Measurements from ENCODE around the gene RALGPS1. TPM values are rescaled to one million over a fixed set of nuclear protein-coding genes. Genes with fewer than 3 reads are reported as not detected.
A peak's percentile ranks its signal among the peaks of the same experiment; 100 is the strongest.

Gene RALGPS1
- total RNA-seq, 4 donors from 2014 or later, result 2.2 to 10.3 (median 5.4) TPM

- no peak overlapping the region for H3K4me3 ChIP-seq
- ATAC-seq, result peak; percentile 18 to 59
- in situ Hi-C loops (cut with MboI; ENCODE audit: low sequenced_read_pairs in 4 of 4), result no loop called here
- no peaks in the 10 kb centered on the region for H3K27me3 ChIP-seq
- no peaks in the 10 kb centered on the region for H3K9me3 ChIP-seq
- peak overlapping the region; percentile 62 to 74 (median 69) for H3K27ac ChIP-seq
- no peaks in the 10 kb centered on the region for H3K36me3 ChIP-seq
- TF ChIP-seq CTCF (IDR thresholded peaks at IDR 0.05 in 4 of 5, conservative IDR thresholded peaks at IDR 0.05 in 1 of 5), result no peak
- TF ChIP-seq POLR2A (IDR thresholded peaks at IDR 0.05), result no peak
- peak in 1 of 2 donors; percentile 15 for DNase-seq
- peaks cover 33 to 34% of the 10 kb centered on the region in 2 donors for H3K4me1 ChIP-seq
- intact Hi-C loops (cut with DNase I; ENCODE audit: low total_unique reads), result loop anchor here (5.0 kb wide), 1 partner anchor 230 kb away; no protein-coding TSS in a partner anchor
Measured at GRCh38 chr9:126956917-126957686, 42.5 kb downstream of the RALGPS1 start.

GRCh38 chr9:126957687-126958053, 43.1 kb downstream of the RALGPS1 start:
- intact Hi-C loops (cut with DNase I; ENCODE audit: low total_unique reads), result loop anchor here (5.0 kb wide), 1 partner anchor 230 kb away; no protein-coding TSS in a partner anchor
- H3K4me3 ChIP-seq, result no peak overlapping the region
- H3K27ac ChIP-seq, result peak overlapping the region; percentile 62 to 74 (median 69)
- no peak for TF ChIP-seq POLR2A (IDR thresholded peaks at IDR 0.05)
- TF ChIP-seq CTCF (IDR thresholded peaks at IDR 0.05 in 4 of 5, conservative IDR thresholded peaks at IDR 0.05 in 1 of 5), result no peak
- peaks cover 38 to 39% of the 10 kb centered on the region in 2 donors for H3K4me1 ChIP-seq
- no peaks in the 10 kb centered on the region for H3K36me3 ChIP-seq
- ATAC-seq, result peak; percentile 85 to 91
- H3K27me3 ChIP-seq, result no peaks in the 10 kb centered on the region
- in situ Hi-C loops (cut with MboI; ENCODE audit: low sequenced_read_pairs in 4 of 4), result no loop called here
- DNase-seq, result peak in 1 of 2 donors; percentile 34
- H3K9me3 ChIP-seq, result no peaks in the 10 kb centered on the region

GRCh38 chr9:126959336-126959735, 44.8 kb downstream of the RALGPS1 start:
- peaks cover 44 to 54% of the 10 kb centered on the region in 2 donors for H3K4me1 ChIP-seq
- in situ Hi-C loops (cut with MboI; ENCODE audit: low sequenced_read_pairs in 4 of 4), result no loop called here
- intact Hi-C loops (cut with DNase I; ENCODE audit: low total_unique reads), result loop anchor here (5.0 kb wide), 1 partner anchor 228 kb away; no protein-coding TSS in a partner anchor
- H3K27me3 ChIP-seq, result no peaks in the 10 kb centered on the region
- no peak overlapping the region for H3K4me3 ChIP-seq
- H3K36me3 ChIP-seq, result no peaks in the 10 kb centered on the region
- no peaks in the 10 kb centered on the region for H3K9me3 ChIP-seq
- peak overlapping the region in 3 of 4 donors; percentile 62 to 74 (median 74) for H3K27ac ChIP-seq
- TF ChIP-seq POLR2A (IDR thresholded peaks at IDR 0.05) (no peak), CTCF (IDR thresholded peaks at IDR 0.05 in 4 of 5, conservative IDR thresholded peaks at IDR 0.05 in 1 of 5) (no peak)
- no peak for DNase-seq
- ATAC-seq, result no peak

GRCh38 chr9:126959917-126960316, 45.3 kb downstream of the RALGPS1 start:
- in situ Hi-C loops (cut with MboI; ENCODE audit: low sequenced_read_pairs in 4 of 4), result no loop called here
- intact Hi-C loops (cut with DNase I; ENCODE audit: low total_unique reads), result loop anchor here (5.0 kb wide), 1 partner anchor 227 kb away; no protein-coding TSS in a partner anchor
- Histone ChIP-seq H3K27me3 (no peaks in the 10 kb centered on the region), H3K27ac (no peak overlapping the region), H3K4me3 (no peak overlapping the region), H3K36me3 (no peaks in the 10 kb centered on the region), H3K4me1 (peaks cover 48 to 60% of the 10 kb centered on the region in 2 donors), H3K9me3 (no peaks in the 10 kb centered on the region)
- DNase-seq (no peak), ATAC-seq (no peak)
- TF ChIP-seq POLR2A (IDR thresholded peaks at IDR 0.05) (no peak), CTCF (IDR thresholded peaks at IDR 0.05 in 4 of 5, conservative IDR thresholded peaks at IDR 0.05 in 1 of 5) (no peak)

Measured in gastrocnemius medialis (tissue), 4 donors.